CD4-positive, alpha-beta T cell treated with Interleukin-6 for 4 hours (primary cell): ENCODE measurements around the gene DNAH6.
A peak's percentile ranks its signal among the peaks of the same experiment; 100 is the strongest.

ENCODE experiments used
- DNase-seq: peaks from one replicate; pipeline ENCODE4 v3.0.0-alpha.2; 2020; ENCODE audit warnings: mixed read lengths

DNAH6 gene

GRCh38 chr2:84636080-84636971 is 120.0 kb downstream of the DNAH6 start:
- no peak for DNase-seq

GRCh38 chr2:84639751-84640150 is 123.5 kb downstream of the DNAH6 start:
- DNase-seq: no peak

- no peak for DNase-seq
Observed at GRCh38 chr2:84640411-84640810, 124.1 kb downstream of the DNAH6 start.

- DNase-seq: no peak
Observed at GRCh38 chr2:84641021-84641420, 124.7 kb downstream of the DNAH6 start.

GRCh38 chr2:84643991-84644390 is 127.7 kb downstream of the DNAH6 start:
- DNase-seq: no peak

GRCh38 chr2:84646514-84646913 is 130.2 kb downstream of the DNAH6 start:
- no peak for DNase-seq

- no peak for DNase-seq
Observed at GRCh38 chr2:84647267-84647666, 131.0 kb downstream of the DNAH6 start.

GRCh38 chr2:84649058-84649457 is 132.8 kb downstream of the DNAH6 start:
- no peak for DNase-seq

- no peak for DNase-seq
Observed at GRCh38 chr2:84649487-84650142, 133.3 kb downstream of the DNAH6 start.

- no peak for DNase-seq
Observed at GRCh38 chr2:84652431-84652830, 136.1 kb downstream of the DNAH6 start.

GRCh38 chr2:84653302-84653701 is 137.0 kb downstream of the DNAH6 start:
- no peak for DNase-seq

GRCh38 chr2:84654414-84654813 is 138.1 kb downstream of the DNAH6 start:
- no peak for DNase-seq

GRCh38 chr2:84669122-84669521 is 152.8 kb downstream of the DNAH6 start:
- DNase-seq: no peak

GRCh38 chr2:84674099-84674498 is 157.8 kb downstream of the DNAH6 start:
- no peak for DNase-seq

- no peak for DNase-seq
Observed at GRCh38 chr2:84674586-84674985, 158.3 kb downstream of the DNAH6 start.

- no peak for DNase-seq
Observed at GRCh38 chr2:84676295-84676694, 160.0 kb downstream of the DNAH6 start.

- DNase-seq: no peak
Observed at GRCh38 chr2:84678214-84678613, 161.9 kb downstream of the DNAH6 start.

- no peak for DNase-seq
Observed at GRCh38 chr2:84686783-84687476, 170.6 kb downstream of the DNAH6 start.

- DNase-seq: no peak
Observed at GRCh38 chr2:84687498-84688149, 171.3 kb downstream of the DNAH6 start.

GRCh38 chr2:84690225-84690624 is 173.9 kb downstream of the DNAH6 start:
- no peak for DNase-seq

GRCh38 chr2:84694088-84694622 is 177.9 kb downstream of the DNAH6 start:
- peak; percentile 34 for DNase-seq

- DNase-seq: no peak
Observed at GRCh38 chr2:84697895-84698294, 181.6 kb downstream of the DNAH6 start.

GRCh38 chr2:84700006-84700405 is 183.7 kb downstream of the DNAH6 start:
- DNase-seq: no peak
